HCEC 1CT (cell line): Measurements from ENCODE around the gene TMC5.

Source experiments
- DNase-seq: peaks from one replicate; pipeline ENCODE4 v3.0.0-alpha.2; 2017

TMC5 gene

DNA sequence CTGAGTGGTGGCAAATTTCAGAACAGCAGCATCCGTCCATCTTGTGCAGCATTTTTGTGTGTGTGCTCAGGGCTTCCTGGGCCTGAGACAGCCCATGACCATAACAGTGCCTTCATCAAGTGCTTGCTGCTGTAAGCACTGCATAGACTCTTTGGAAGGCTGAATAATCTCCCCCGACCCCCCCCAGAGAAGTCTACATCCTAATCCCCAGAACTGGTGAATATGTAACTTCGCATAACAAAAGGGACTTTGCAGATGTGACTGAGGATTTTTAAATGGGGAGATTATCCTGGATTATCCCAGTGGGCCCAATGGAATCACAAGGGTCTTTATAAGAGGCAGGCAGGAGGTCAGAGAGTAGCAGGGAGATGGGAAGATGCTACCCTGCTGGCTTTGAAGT, 50.6 kb downstream of the TMC5 start:
- no peak for DNase-seq

DNA sequence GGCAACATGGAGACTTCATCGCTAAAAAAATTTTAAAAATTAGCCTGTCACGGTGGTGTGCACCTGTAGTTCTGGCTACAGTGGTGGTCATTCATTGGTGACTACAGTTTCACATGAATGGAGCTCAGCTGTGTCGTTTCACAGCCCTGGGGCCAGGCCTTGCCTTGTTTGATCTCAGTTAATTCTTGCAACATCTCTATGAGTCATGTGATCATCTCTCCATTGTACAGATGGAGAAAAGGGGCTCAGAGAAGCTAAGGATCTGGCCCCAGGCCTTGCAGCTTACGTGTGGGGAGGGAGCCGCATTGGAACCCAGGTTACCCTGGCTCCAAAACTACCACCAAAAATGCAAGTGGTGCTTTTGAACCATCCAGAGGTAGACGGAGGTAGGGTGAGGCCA, 54.8 kb downstream of the TMC5 start:
- no peak for DNase-seq

DNA sequence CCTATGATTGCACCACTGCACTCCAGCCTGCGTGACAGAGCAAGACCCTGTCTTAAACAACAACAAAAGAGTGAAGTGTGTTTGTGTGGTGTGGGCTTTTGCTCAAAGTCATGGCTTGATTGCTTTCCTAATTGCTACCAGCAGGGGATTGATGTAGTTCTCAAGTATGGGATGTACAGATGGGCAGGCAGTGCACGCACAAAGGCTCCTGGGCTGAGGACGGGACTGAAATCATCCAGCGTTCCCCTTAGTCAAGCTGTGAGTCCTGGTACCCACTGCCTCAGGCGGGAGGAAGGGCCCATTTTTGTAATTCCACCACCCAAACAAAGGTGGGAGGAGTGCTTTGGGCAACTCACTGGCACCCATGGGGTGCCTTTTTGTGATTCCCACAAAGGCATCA, 56.9 kb downstream of the TMC5 start:
- DNase-seq = no peak

DNA sequence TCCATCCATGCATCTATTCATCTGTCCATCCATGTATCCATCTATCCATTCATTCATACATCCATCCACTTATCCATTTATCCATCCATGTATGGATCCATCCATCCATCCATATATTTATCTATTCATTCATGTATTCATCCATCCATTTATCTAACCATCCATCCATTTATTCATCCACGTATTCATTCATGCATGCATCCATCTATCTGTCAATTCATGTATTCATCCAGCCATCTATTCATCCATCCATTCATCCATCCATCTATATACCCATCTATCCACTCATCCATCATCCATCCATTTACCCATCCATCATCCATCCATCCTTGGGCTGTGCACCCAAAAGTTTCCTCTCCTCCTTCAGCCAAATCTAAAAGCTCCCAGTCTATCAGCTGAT, 60.8 kb downstream of the TMC5 start:
- DNase-seq = no peak

DNA sequence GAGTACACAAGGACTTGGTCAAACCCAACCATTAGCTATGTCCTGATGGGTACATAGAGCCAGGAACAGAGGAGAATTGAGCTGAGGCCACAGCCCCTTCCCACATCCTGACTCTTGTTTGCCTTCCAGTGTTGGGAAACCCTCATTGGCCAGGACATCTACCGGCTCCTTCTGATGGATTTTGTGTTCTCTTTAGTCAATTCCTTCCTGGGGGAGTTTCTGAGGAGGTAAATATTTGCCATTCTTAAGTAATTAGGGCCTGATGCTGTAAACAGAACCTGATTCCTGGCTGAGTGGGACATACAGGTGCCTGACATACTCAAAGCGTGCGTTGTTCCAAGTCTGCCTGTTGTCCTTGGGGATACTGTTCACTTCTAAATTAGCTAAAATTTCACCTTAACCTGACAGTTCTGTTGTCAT, 61.6 kb downstream of the TMC5 start:
- DNase-seq = no peak

DNA sequence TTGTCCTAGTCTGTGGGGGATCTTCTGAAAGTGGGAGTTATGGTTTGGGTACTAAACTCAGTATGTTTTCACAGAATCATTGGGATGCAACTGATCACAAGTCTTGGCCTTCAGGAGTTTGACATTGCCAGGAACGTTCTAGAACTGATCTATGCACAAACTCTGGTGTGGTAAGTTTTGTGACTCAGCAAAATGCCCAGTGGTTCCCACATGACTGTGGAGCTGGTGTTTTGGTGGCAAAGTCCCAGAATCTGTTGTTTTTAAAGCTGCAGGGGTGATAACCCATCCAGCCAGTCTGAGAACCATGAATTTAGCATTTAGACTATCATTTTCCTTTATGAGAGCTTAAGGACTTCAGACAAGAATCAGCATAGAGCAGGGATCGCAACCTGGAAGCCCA, 63.6 kb downstream of the TMC5 start:
- no peak for DNase-seq

DNA sequence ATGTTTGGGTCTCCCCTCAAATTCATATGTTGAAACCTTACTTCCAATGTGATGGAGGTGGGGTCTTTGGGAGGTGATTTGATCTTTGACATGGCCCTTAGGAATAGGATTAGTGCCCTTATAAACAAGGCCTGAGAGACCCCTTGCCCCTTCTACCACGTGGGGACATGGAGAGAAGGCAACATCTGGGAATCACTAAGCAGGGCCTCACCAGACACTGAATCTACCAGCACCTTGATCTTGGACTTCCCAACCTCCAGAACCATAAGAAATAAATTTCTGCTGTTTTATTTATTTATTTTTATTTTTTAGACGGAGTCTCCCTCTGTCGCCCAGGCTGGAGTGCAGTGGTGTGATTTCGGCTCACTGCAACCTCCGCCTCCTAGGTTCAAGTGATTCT, 64.1 kb downstream of the TMC5 start:
- no peak for DNase-seq

DNA sequence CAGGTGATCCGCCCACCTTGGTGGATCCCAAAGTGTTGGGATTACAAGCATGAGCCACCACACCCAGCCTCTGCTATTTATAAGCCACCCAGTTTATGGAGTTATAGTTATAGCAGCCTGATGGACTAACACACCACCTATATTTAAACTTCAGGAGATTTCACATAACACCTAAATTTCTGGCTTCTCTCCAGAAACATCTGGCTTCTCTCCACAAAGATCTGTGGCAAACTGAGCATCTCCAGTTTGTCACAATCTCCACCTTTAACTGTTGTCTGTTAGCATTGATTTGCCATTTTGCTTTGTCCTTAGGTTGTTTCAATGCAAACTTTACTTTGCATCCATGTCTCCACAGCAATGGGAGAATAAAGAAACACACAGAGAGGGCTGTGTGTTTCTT, 64.6 kb downstream of the TMC5 start:
- no peak for DNase-seq

DNA sequence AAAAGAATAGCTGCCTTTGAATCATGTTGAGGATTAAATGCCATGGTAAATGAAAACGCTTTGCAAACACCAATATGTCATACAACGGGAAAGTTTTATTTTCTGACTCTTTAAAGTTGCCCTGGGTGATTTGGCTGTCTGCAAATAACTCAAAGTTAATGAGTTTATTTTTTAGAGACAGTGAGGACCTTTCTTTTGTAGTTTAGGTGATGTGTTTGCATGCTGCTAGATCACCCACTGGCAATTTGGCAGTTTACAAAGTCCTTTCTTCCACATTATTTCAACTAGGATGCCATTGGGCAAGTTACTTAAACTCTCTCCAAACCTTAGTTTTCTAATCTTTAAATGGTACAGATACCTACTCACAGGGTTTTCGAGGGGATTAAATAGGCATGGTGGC, 66.4 kb downstream of the TMC5 start:
- DNase-seq = no peak

DNA sequence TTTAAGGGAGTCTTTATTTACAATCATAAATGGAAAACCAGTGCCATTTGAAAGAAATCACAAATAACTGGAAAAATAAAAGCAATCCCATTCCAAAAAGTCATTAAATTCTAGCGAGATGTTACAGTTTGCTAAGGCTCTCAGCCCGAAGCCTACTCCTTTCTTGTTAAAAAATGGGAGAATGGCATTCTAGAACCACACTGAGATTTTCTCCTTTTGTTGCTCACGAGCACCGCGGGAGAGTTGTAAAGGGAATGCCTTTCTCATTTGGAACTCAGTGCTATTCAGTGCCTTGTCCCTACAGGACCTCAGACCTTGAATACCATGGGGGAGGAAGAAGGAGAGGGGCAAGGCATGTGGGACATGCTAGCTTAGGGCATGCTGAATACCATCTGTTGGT, 67.9 kb downstream of the TMC5 start:
- no peak for DNase-seq

DNA sequence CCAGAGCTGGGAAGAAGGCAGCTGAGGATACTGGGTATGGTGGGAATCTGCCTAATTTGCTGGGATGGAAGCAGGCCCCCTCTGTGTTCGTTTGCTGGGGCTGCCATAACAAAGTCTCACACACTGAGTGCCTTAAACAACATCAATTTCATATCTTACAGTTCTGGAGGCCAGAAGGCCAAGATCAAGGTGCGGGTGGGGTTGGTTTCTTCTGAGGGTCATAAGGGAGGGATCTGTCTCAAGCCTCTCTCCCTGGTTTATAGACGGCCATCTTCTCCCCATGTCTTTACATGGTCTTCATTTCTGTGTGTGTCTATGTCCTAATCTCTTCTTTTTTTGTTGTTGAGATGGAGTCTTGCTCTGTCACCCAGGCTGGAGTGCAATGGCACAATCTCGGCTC, 68.4 kb downstream of the TMC5 start:
- DNase-seq = no peak

DNA sequence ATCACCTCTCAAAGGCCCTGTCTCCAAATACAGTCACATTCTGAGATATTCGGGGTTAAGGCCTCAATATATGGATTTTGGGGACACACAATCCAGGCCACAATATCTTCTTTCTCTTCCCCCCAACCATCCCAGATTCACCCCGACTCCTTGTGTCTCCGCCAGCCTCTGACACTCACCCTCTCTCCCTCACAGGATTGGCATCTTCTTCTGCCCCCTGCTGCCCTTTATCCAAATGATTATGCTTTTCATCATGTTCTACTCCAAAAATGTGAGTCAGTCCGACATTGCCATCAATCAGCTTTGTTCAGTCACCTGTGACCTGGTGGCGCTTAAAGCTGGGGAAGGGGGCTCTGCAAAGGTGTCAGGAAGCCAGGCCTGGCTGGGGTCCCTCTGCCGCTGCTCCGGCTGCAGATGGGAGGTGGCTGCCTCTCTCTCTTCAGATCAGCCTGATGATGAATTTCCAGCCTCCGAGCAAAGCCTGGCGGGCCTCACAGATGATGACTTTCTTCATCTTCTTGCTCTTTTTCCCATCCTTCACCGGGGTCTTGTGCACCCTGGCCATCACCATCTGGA, 69.2 kb downstream of the TMC5 start:
- no peak for DNase-seq

DNA sequence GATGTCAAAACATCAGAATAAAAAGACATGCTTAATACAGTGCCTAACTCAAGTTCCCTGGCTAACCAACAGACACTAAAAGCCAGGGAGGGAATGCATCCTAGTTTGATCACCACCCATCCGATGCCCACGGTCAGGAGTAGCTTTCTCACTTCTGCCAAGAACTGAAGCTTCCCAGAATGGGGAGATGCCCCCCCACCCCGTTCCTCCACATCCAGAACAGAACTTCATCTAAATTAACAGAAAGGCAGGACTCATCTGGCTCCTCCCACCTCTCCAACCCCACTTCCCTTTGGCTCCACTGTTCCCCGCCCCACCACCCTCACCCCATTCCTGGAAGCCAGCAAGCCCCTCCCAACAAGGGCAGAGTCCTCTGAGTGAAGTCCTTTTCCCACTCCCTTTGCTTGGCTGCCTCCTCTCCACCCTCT, 70.5 kb downstream of the TMC5 start:
- DNase-seq = no peak

DNA sequence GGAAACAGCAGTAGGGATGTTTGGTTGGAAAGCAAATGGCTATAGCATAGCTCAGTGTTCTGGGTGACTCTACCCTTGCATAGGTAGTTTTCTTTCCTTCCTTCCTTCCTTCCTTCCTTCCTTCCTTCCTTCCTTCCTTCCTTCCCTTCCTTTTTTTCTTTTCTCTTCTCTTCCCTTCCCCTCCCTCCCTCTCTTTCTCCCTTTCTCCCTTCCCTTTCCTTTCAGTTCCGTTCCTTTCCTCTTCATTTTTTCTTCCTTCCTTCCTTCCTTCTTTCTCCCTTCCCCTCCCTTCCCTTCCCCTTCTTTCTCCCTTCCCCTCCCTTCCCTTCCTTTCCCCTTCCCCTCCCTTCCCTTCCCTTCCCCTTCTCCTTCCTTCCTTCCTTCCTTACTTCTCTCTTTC, 72.9 kb downstream of the TMC5 start:
- no peak for DNase-seq

DNA sequence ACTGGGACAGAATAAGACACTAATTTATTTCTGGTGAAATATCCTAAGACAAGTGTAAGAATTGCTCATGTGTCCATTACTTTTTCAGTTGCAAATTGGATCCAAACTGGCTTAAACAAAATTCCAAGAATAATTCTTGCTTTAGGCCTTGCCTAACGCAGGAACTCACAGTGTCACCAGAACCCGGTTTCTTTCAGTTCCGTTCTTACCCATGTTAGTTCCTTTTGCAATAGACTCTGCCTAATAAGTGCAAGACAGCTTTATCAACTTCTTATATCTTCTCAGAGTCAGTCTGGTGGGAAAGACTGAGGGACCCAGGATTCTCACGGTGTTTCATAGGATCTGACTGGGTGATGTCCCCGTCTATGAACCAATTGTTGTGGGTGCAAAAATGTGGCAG, 79.5 kb downstream of the TMC5 start:
- no peak for DNase-seq

DNA sequence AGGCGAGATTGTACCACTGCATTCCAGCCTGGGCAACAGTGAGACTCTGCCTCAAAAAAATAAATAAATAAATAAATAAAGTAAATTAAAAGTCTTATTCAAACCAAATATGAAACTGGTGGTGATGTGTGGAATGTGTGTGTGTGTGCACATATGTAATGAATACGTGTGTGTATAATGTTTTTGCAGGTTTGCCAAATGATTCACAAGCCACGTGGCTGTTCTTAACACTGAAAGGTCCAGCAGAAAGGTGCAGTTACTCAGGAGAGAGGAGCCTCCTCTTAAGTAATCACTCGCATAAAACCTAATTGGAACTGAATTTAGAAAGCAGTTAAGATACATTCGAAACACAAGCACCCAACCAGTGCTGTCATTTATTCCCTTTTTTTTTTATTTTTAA, 81.3 kb downstream of the TMC5 start:
- no peak for DNase-seq

DNA sequence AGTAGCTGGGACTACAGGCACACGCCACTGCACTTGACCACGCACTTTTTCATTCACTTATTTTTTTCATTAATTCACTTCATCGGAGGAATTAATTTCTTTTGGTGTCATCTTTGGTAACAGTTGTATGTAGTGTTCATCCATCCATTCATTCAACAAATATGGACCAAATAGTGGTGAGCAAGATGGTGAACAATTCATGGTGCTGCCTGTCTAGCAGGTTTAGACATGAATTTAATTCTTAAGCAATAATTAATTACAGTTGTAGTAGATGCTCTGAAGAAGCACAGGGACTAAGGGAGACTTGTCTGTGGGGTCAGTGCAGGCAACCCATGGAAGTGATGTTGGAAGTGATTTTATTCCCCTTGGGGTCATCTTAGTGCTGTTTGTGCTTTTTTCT, 81.8 kb downstream of the TMC5 start:
- no peak for DNase-seq

DNA sequence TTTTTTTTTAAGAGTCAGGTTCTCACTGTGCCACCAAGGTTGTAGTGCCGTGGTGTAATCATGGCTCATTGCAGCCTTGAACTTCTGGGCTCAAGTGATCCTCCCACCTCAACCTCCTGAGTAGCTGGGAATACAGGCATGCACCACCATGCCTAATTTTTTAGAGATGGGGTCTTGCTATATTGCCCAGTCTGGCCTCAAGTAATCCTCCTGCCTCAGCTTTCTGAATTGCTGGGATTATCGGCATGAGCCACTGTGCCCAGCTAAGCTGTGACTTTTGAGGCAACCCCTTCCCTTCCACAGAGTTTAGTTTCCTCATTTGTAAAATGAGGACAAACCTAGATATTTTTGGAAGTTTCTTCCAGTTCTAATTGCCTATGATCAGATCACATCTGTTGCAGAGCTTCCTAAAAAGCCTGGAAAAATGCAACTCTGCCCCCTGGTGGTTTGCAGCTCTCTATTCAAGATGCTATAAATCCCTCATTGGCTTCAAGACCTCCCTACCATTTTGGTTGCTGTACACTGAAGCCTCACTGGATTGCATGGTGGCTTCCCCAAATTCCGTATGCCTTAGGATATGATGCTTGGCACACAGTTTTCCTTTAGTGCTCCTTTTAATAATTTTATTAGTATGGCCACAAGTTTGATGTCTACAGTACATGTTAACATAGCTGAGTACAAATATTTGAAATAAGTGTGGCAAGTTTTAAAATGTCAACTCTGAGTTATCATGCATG, 84.9 kb downstream of the TMC5 start:
- DNase-seq = peak; percentile 65

DNA sequence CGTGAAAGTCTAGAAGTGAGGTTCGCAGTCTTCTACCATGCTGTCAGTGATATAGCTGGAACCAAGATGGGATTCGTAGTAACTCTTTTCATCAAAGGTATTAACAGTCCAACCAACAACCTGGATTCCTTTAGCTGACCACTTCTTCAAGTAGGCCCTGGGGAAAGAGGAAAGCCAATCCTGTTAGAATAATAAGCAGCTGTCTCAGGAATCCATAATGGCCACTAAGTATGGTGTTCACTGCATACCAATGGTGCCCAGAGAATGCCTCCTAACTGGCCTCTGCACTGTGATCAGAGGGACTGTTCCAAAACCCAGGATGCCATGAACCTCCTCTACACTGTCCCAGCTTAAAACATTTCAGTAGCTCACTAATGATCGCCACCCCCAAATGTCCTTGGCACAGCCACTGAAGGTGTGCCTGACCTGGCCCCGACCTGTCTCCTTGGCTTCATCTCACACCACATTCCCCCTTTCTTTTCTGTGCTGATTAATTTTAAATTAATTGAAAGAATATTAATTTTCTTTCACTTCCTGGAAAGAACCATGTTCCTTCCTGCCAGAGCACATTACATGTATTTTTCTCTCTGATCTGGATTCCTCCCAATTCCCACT, 85.9 kb downstream of the TMC5 start:
- DNase-seq = no peak

DNA sequence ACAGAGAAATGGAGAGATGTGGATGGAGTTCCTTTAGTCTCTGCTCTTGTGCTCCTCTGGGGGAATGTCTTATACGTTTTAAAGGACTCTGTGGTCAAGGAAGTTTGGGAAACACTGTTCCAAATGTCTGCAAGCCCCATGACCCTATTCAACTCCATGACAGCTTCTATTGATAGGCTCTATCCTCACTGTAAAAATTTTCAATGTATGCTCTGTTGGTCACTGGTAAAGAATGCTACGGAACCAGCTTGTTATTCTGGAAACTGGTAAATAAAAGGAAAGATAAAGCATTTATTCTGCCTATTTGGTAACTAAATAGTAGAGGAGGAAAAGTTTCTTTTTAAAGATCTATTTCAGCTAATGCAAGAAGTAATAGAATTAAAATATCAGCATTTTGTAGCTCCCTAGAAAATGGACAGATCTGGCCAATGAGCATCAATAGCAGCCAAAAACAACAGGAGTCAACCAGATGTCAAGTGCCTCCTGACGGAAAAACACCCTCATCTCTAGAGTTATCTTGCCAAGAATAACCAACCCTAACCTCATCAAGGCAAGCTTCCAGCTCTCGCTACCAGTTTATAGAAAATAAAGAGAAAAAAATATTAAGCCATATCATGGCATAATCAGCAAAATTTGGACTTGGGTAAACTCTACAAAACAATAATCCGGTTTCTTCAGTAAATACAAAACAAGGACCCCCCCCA, 88.1 kb downstream of the TMC5 start:
- DNase-seq = no peak

DNA sequence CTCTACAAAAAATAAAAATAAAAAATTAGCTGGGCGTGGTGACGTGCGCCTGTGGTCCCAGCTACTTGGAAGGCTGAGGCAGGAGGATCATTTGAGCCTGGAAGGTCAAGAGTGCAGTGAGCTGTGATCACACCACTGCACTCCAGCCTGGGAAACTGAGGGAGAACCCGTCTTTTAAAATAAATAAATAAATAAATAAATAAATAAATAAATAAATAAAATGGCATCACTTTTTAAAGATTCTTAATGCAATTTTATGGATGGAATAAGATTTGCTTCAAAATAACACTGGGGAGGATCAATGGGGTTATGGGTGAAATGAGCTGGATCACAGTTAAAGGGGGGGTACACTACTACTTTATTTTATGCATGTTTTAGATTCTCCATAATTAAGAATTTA, 89.3 kb downstream of the TMC5 start:
- DNase-seq = no peak

DNA sequence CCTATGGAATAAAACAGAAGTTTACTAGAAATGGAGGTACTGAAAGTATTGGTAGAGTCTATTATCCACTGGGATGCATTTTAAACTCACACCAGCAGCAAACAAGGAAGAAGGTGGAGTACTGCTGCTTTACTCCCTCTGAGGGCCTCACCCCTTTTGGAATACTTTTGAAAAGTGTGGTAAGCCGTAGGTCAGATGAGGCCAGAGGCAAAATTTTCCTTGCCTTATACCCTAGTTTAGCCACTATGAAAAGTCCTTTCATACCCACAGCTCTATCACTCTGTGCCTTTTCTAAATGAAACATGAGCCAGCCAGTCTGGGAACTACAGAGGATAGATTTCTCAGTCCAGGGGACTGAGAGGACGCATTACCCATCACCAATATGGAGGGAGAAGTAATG, 90.2 kb downstream of the TMC5 start:
- no peak for DNase-seq

DNA sequence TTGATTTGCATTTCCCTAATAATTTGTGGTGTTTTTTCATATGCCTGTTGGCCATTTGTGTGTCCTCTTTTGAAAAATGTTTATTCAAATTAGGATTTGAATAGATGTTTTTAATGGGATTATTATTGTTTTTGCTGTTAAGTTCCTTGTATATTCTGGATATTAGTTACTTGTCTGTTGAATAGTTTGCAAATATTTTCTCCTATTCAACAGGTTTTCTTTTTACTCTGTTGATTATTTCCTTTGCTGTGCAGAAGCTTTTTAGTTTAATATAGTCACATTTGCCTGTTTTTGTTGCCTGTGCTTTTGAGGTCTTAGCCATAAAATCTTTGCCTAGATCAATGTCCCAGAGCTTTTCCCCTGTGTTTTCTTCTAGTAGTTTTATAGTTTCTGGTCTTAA, 94.6 kb downstream of the TMC5 start:
- DNase-seq = no peak

DNA sequence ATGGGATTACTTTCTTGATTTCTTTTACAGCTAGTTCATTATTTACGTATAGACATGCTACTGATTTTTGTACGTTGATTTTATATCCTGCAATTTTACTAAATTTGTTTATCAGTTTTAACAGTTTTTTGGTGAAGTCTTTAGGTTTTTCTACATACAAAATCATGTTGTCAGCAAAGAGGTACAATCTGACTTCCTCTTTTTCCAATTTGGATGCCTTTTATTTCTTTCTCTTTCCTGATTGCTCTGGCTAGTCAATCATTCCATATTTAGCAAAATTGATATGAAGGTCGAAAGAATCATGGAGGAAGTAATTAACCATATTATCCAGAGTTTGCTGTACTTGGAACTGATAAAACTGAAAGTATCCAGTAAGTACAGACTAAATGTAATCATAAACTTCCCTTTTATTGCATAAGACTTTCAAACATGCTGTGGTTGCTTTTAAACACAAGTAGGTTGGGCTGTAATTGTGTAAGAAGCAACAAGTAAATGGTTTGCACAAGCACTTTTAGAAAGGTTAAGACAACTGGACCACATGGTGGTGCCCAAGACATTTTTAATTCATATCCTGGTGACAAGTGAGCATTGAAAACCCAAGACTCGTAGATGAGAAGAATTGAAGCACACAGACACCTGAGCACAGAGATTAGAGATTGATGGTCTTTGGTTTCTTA, 95.8 kb downstream of the TMC5 start:
- no peak for DNase-seq
